GM12878 (cell line): Measurements from ENCODE around the gene TLE7. TPM values are rescaled to one million over a fixed set of nuclear protein-coding genes. Genes with fewer than 3 reads are reported as not detected.

Source experiments
- ATAC-seq: fragments of 200-7000 bp; cut with Tn5 transposase; 3 replicates; pipeline ENCODE4 v1.9.1; 2020; ENCODE audit warnings: mild to moderate bottlenecking, moderate library complexity
- BruUV-seq: library from RNA; stranded (reverse); fragments of 400-500 nt; replicated peaks from 2 replicates; lab custom pipeline; 2021; lab: Mats Ljungman, UMichigan
- CTCF ChIA-PET: fragments of 300-600 bp; sonication (Branson Sonifier 250); formaldehyde crosslinking; extraction: SDS; loops from one replicate; lab custom pipeline; 2021; ENCODE audit warnings: inconsistent platforms; lab: Yijun Ruan, JAX
- POLR2A ChIA-PET: fragments of 350-600 bp; formaldehyde crosslinking; extraction: SDS; loops from one replicate; lab custom pipeline; 2021; ENCODE audit warnings: inconsistent platforms; lab: Charles Lee
- RAD21 ChIA-PET: fragments of 300-600 bp; sonication (Branson Sonifier 250); formaldehyde crosslinking; loops from one replicate; lab custom pipeline; 2023; ENCODE audit warnings: antibody characterized with exemption; ENCODE audit not compliant: unreplicated experiment; lab: Charles Lee
- SMC1A ChIA-PET: fragments of 300-600 bp; sonication (Branson Sonifier 250); formaldehyde crosslinking; loops from one replicate; lab custom pipeline; 2023; ENCODE audit not compliant: unreplicated experiment, uncharacterized antibody; lab: Charles Lee
- DNase-seq: peaks from one replicate; pipeline ENCODE4 v3.0.0-alpha.2; 2011; ENCODE audit warnings: low read depth, low spot score
- FAIRE-seq: peaks from 3 replicates; lab custom pipeline; 2011; peaks lifted over from hg19 to GRCh38; lab: Jason Lieb, UNC
- H2AFZ ChIP-seq: 2 replicates; pipeline ENCODE4 v1.6.0; 2011; ENCODE audit warnings: low read depth, low read length, control low read depth; ENCODE audit not compliant: control insufficient read depth
- H3K27ac ChIP-seq: 2 replicates; pipeline ENCODE4 v1.5.1; 2011; ENCODE audit warnings: control low read depth; ENCODE audit not compliant: control insufficient read depth, insufficient read depth
- H3K27me3 ChIP-seq, 2 experiments: replicated peaks in 1 of 2; 2 replicates each; pipeline versions ENCODE4 v1.6.0 to v1.6.1; 2011; ENCODE audit warnings: low read length in 1 of 2; ENCODE audit not compliant: control insufficient read depth in 2 of 2, insufficient read depth in 2 of 2
- H3K36me3 ChIP-seq, 2 experiments: 2 replicates each; pipeline ENCODE4 v1.5.1; 2011; ENCODE audit warnings: low read length in 1 of 2; ENCODE audit not compliant: control insufficient read depth in 2 of 2, insufficient read depth in 2 of 2
- H3K4me1 ChIP-seq: 2 replicates; pipeline ENCODE4 v1.6.1; 2011; ENCODE audit warnings: mild to moderate bottlenecking, low read length, moderate library complexity, mixed read lengths; ENCODE audit not compliant: control insufficient read depth, insufficient read depth
- H3K4me2 ChIP-seq: 2 replicates; pipeline ENCODE4 v1.6.0; 2011; ENCODE audit warnings: control low read depth; ENCODE audit not compliant: control insufficient read depth, insufficient read depth
- H3K4me3 ChIP-seq: fragments of 200-600 bp; sonication (generic); 2 replicates; pipeline ENCODE4 v1.5.1; 2016
- H3K79me2 ChIP-seq: 2 replicates; pipeline ENCODE4 v1.6.0; 2011; ENCODE audit warnings: low read length; ENCODE audit not compliant: control insufficient read depth, insufficient read depth
- H3K9ac ChIP-seq: 2 replicates; pipeline ENCODE4 v1.8.0; 2011; ENCODE audit warnings: low read length, control low read depth, mixed read lengths; ENCODE audit not compliant: control insufficient read depth, insufficient read depth
- H3K9me3 ChIP-seq: replicated peaks from 3 replicates; pipeline ENCODE4 v1.5.1; 2011; ENCODE audit warnings: mild to moderate bottlenecking, low read length; ENCODE audit not compliant: control insufficient read depth, insufficient read depth
- H4K20me1 ChIP-seq: 2 replicates; pipeline ENCODE4 v1.6.0; 2011; ENCODE audit not compliant: control insufficient read depth, insufficient read depth
- ASH2L ChIP-seq: fragments of 300-600, 200-600 bp; sonication (generic); IDR thresholded peaks from 2 replicates; pipeline ENCODE4 v1.6.1; 2017; ENCODE audit warnings: low read depth, mild to moderate bottlenecking, borderline replicate concordance
- BHLHE40 ChIP-seq, 2 experiments: fragments of 450-650 bp in 1 of 2; IDR thresholded peaks; 2 replicates each; pipeline ENCODE4 v1.6.1; 2011 to 2017; ENCODE audit warnings: low read depth in 2 of 2, borderline replicate concordance in 1 of 2, improper control_type of control experiment in 1 of 2, low read length in 1 of 2, mild to moderate bottlenecking in 1 of 2
- EGR1 ChIP-seq, 2 experiments: IDR thresholded peaks; 1 replicate in 1 of 2; 2 replicates in 1 of 2; pipeline ENCODE4 v1.6.1; 2011 to 2012; ENCODE audit warnings: low read depth in 2 of 2, low read length in 2 of 2, borderline replicate concordance in 1 of 2, mild to moderate bottlenecking in 1 of 2, moderate library complexity in 1 of 2
- MEF2B ChIP-seq: fragments of 450-650 bp; IDR thresholded peaks from 2 replicates; pipeline ENCODE4 v1.6.1; 2018; ENCODE audit warnings: mild to moderate bottlenecking, moderate library complexity; ENCODE audit not compliant: partially characterized antibody, poor library complexity, severe bottlenecking
- NFIC ChIP-seq: IDR thresholded peaks from 2 replicates; pipeline ENCODE4 v1.6.1; 2012; ENCODE audit warnings: low read depth, mild to moderate bottlenecking, inconsistent platforms, low read length, moderate library complexity
- RAD21 ChIP-seq: IDR thresholded peaks from 2 replicates; pipeline ENCODE4 v1.6.1; 2011; ENCODE audit warnings: mild to moderate bottlenecking, low read depth, low read length, moderate library complexity; ENCODE audit not compliant: insufficient read depth
- SMC3 ChIP-seq: IDR thresholded peaks from 2 replicates; pipeline ENCODE4 v1.6.1; 2011; ENCODE audit warnings: low read length, improper control_type of control experiment, borderline replicate concordance
- SUZ12 ChIP-seq: fragments of 200-600 bp; sonication (generic); IDR thresholded peaks from one replicate; pipeline ENCODE4 v1.6.1; 2018; ENCODE audit warnings: antibody characterized with exemption, mild to moderate bottlenecking; ENCODE audit not compliant: unreplicated experiment
- ZBED1 ChIP-seq: IDR thresholded peaks from 2 replicates; pipeline ENCODE4 v1.6.1; 2016; ENCODE audit warnings: borderline replicate concordance
- ZNF24 ChIP-seq: fragments of 450-650 bp; IDR thresholded peaks from 2 replicates; pipeline ENCODE4 v1.6.1; 2017; ENCODE audit warnings: antibody characterized with exemption, mild to moderate bottlenecking
- ZNF274 ChIP-seq: IDR thresholded peaks from one replicate; pipeline ENCODE4 v1.8.0; 2011; ENCODE audit not compliant: insufficient read length, insufficient read depth
- WGBS: methylation state at CpG from one replicate; pipeline ENCODE4 v1.1.6; 2016; ENCODE audit warnings: low lambda C conversion rate; ENCODE audit not compliant: insufficient replicate concordance, insufficient coverage; ENCODE audit errors: missing lambda C conversion rate; 5-methylcytosine and 5-hydroxymethylcytosine counted together
- in situ Hi-C: fragments of 300-500 bp; cut with MboI; formaldehyde crosslinking; loops from 9 replicates; pipeline ENCODE4 v1.14.3; 2018; ENCODE audit warnings: mixed read lengths
- intact Hi-C: fragments of 100-400 bp; cut with micrococcal nuclease; formaldehyde crosslinking; loops from one replicate; pipeline ENCODE4 v1.14.2; 2022; ENCODE audit not compliant: unreplicated experiment
- polyA plus RNA-seq, 11 experiments: library from polyadenylated mRNA; depleted of rRNA in 4 of 11; unstranded in 6 of 11; stranded (reverse) in 5 of 11; fragments of >200 nt; fragmentation: Nextera tagmentation in 4 of 11; fragmentation: Illumina TruSeq in 1 of 11; extraction: Ambion mirVana in 4 of 11; extraction: Trizol in 1 of 11; gene quantifications; 1 replicate in 1 of 11; 2 replicates in 10 of 11; pipeline versions ENCODE4 v1.2.1 to v1.2.3, GENCODE V29; 2011 to 2016; ENCODE audit warnings: inconsistent platforms in 2 of 11, missing spikeins in 2 of 11, low read depth in 1 of 11
- total RNA-seq, 4 experiments: library from RNA; depleted of rRNA in 3 of 4; stranded (reverse); fragments of >200 nt in 3 of 4; fragmentation: Illumina TruSeq in 1 of 4; extraction: Trizol in 1 of 4; gene quantifications; 2 replicates each; pipeline versions ENCODE4 v1.2.1 to v1.2.3, GENCODE V29; 2013 to 2021
- TF ChIP-seq, protein P1 (sequence below): IDR thresholded peaks from 2 replicates; pipeline ENCODE4 v1.6.1; 2012; ENCODE audit warnings: low read length, inconsistent platforms
- TF ChIP-seq, protein P2 (sequence below), 3 experiments: IDR thresholded peaks in 2 of 3; conservative IDR thresholded peaks in 1 of 3; 2 replicates each; pipeline ENCODE4 v1.5.1; 2011; ENCODE audit warnings: low read depth in 3 of 3, low read length in 3 of 3, mild to moderate bottlenecking in 3 of 3, control low read depth in 2 of 3, moderate library complexity in 2 of 3, inconsistent platforms in 1 of 3, mixed read lengths in 1 of 3; ENCODE audit not compliant: control insufficient read depth in 2 of 3, insufficient read depth in 1 of 3; ENCODE audit errors: extremely low read depth in 1 of 3
- TF ChIP-seq, protein P3 (sequence below): fragments of 450-650 bp; conservative IDR thresholded peaks from 2 replicates; pipeline ENCODE4 v1.6.1; 2017; ENCODE audit warnings: mild to moderate bottlenecking, moderate library complexity

Gene TLE7
- total and polyA plus RNA-seq, 10 of the 15 experiments (the other 5 are each of a cell fraction or from before 2014, with no cell fraction given), result not detected

DNA sequence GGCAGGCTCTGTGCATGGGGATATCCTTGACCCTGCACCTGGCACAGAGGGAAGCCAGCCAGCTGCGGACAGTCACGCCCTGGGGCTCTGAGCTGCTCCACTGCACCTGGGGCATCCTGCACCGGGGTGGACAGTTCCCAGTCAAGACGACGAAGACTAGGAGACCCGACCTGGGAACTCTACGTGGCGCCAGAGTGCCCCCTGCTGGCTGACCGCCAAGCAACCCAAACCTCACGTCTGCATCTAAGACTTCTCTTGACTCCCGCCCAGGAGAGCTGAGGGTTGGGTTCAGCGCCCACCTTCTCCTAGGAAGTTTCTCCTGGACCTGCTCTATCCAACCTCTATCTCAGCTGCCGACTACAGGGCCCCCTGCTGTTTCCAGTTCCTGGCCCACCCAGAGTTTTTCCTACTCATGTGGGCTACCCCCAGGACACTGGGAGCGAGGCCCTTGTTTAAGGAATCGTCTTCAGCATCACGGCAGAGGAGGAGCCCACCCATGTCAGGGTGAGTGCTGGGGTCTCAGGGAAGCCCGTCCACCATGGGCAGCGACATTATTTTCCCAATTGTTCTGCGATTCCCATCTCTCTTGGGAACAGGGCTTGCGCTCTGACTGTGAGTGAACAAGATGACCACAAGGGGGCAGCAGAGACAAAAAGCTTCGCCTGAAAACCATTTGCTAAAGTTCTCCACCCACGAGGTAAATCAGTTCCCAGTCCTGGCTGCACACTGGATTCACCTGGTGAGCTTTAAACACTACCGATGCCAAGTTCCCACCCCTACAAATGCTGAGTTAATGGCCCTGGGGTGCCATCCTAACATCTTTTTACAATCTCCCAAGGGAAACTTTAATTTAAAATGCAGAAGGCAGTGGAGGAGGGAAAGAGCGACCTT, 29.3 kb downstream of the TLE7 start:
- no TSS peak for BruUV-seq
- no peak for DNase-seq
- Histone ChIP-seq H2AFZ (no peak overlapping the region), H3K79me2 (no peaks in the 10 kb centered on the region), H3K9ac (no peak overlapping the region), H3K27ac (no peak overlapping the region), H4K20me1 (no peaks in the 10 kb centered on the region), H3K36me3 (no peaks in the 10 kb centered on the region), H3K4me3 (no peak overlapping the region), H3K27me3 (peaks cover 0 to 7% of the 10 kb centered on the region in 2 experiments; a peak in 1 of 4 replicates), H3K9me3 (no peaks in the 10 kb centered on the region), H3K4me1 (no peaks in the 10 kb centered on the region), H3K4me2 (no peak overlapping the region)
- WGBS, result 6% methylated on average over 23 of the region's 24 CpGs
- in situ Hi-C loops, result loop anchor here (5.0 kb wide), 2 partner anchors 85 to 200 kb away; no protein-coding TSS in a partner anchor
- ChIA-PET RAD21 (interaction anchor here (0.7 to 4.6 kb wide), 7 partner anchors 10 to 549 kb away, joined by 3 to 69 read pairs (median 3); no protein-coding TSS in a partner anchor), SMC1A (interaction anchor here (1.5 to 6.9 kb wide), 6 partner anchors 10 to 198 kb away, joined by 3 to 75 read pairs (median 13); no protein-coding TSS in a partner anchor), CTCF (interaction anchor here (0.7 to 6.8 kb wide), 32 partner anchors 9 to 549 kb away, joined by 3 to 164 read pairs (median 4); partner anchors contain the start of genes CHST4, ZNF19 and ZNF23), POLR2A (interaction anchor here (1.1 kb wide), 1 partner anchor 89 kb away, joined by 5 read pairs; no protein-coding TSS in a partner anchor)
- FAIRE-seq, result peak; percentile 98
- peak; percentile 92 for ATAC-seq
- intact Hi-C loops, result loop anchor here (1.0 kb wide), 4 partner anchors 87 to 199 kb away; no protein-coding TSS in a partner anchor
- TF ChIP-seq EGR1 (IDR thresholded peaks at IDR 0.05; ENCODE audit: borderline replicate concordance in 1 of 2, low read depth in 2 of 2, low read length in 2 of 2) (0 out of 3 replicates have a peak, but pooled peaks of 1 of the 2 experiments have one; percentile 13), BHLHE40 (IDR thresholded peaks at IDR 0.05; ENCODE audit: borderline replicate concordance in 1 of 2, low read depth in 2 of 2, low read length in 1 of 2) (no peak), SUZ12 (no peak), RAD21 (peak; percentile 76), NFIC (no peak), MEF2B (peak; percentile 42), ZBED1 (no peak), ZNF274 (no peak), SMC3 (peak; percentile 90), ASH2L (no peak), ZNF24 (no peak)
- TF ChIP-seq, protein P1, sequence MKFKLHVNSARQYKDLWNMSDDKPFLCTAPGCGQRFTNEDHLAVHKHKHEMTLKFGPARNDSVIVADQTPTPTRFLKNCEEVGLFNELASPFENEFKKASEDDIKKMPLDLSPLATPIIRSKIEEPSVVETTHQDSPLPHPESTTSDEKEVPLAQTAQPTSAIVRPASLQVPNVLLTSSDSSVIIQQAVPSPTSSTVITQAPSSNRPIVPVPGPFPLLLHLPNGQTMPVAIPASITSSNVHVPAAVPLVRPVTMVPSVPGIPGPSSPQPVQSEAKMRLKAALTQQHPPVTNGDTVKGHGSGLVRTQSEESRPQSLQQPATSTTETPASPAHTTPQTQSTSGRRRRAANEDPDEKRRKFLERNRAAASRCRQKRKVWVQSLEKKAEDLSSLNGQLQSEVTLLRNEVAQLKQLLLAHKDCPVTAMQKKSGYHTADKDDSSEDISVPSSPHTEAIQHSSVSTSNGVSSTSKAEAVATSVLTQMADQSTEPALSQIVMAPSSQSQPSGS, result no peak
- TF ChIP-seq, protein P2, sequence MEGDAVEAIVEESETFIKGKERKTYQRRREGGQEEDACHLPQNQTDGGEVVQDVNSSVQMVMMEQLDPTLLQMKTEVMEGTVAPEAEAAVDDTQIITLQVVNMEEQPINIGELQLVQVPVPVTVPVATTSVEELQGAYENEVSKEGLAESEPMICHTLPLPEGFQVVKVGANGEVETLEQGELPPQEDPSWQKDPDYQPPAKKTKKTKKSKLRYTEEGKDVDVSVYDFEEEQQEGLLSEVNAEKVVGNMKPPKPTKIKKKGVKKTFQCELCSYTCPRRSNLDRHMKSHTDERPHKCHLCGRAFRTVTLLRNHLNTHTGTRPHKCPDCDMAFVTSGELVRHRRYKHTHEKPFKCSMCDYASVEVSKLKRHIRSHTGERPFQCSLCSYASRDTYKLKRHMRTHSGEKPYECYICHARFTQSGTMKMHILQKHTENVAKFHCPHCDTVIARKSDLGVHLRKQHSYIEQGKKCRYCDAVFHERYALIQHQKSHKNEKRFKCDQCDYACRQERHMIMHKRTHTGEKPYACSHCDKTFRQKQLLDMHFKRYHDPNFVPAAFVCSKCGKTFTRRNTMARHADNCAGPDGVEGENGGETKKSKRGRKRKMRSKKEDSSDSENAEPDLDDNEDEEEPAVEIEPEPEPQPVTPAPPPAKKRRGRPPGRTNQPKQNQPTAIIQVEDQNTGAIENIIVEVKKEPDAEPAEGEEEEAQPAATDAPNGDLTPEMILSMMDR (IDR thresholded peaks at IDR 0.05 in 2 of 3, conservative IDR thresholded peaks at IDR 0.05 in 1 of 3; ENCODE audit: control insufficient read depth in 2 of 3, extremely low read depth in 1 of 3, insufficient read depth in 1 of 3, low read depth in 3 of 3, low read length in 3 of 3), result peak; percentile 66 to 83 (median 82)
- TF ChIP-seq, protein P3, sequence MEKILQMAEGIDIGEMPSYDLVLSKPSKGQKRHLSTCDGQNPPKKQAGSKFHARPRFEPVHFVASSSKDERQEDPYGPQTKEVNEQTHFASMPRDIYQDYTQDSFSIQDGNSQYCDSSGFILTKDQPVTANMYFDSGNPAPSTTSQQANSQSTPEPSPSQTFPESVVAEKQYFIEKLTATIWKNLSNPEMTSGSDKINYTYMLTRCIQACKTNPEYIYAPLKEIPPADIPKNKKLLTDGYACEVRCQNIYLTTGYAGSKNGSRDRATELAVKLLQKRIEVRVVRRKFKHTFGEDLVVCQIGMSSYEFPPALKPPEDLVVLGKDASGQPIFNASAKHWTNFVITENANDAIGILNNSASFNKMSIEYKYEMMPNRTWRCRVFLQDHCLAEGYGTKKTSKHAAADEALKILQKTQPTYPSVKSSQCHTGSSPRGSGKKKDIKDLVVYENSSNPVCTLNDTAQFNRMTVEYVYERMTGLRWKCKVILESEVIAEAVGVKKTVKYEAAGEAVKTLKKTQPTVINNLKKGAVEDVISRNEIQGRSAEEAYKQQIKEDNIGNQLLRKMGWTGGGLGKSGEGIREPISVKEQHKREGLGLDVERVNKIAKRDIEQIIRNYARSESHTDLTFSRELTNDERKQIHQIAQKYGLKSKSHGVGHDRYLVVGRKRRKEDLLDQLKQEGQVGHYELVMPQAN, result no peak
